HL-60 (cell line): ENCODE data around the gene MESD.

Source experiments
- DNase-seq, 2 experiments: peaks; one replicate each; pipeline ENCODE4 v3.0.0-alpha.2; 2010 to 2020; ENCODE audit warnings: low read depth in 1 of 2, low spot score in 1 of 2
- H3K27ac ChIP-seq: fragments of 250-450 bp; sonication (Bioruptor Pico); replicated peaks from 2 replicates; pipeline ENCODE4 v1.5.1; 2020; ENCODE audit warnings: mild to moderate bottlenecking, moderate library complexity
- H3K27me3 ChIP-seq: fragments of 250-450 bp; sonication (Bioruptor Pico); 2 replicates; pipeline ENCODE4 v1.5.1; 2021; ENCODE audit warnings: mild to moderate bottlenecking, moderate library complexity; ENCODE audit not compliant: insufficient read depth, poor library complexity, severe bottlenecking
- H3K4me3 ChIP-seq: replicated peaks from 2 replicates; pipeline ENCODE4 v1.5.1; 2011; ENCODE audit warnings: mild to moderate bottlenecking, control low read depth, low read length; ENCODE audit not compliant: insufficient read depth
- GABPA ChIP-seq: IDR thresholded peaks from 2 replicates; pipeline ENCODE4 v1.6.1; 2012; ENCODE audit warnings: low read depth
- POLR2AphosphoS5 ChIP-seq: IDR thresholded peaks from 2 replicates; pipeline ENCODE4 v1.6.1; 2012; ENCODE audit warnings: low read depth
- SPI1 ChIP-seq: IDR thresholded peaks from 2 replicates; pipeline ENCODE4 v1.6.1; 2012; ENCODE audit warnings: low read depth, mild to moderate bottlenecking, borderline replicate concordance
- TF ChIP-seq, protein P1 (sequence below): IDR thresholded peaks from 2 replicates; pipeline ENCODE4 v1.6.1; 2012; ENCODE audit warnings: low read depth; ENCODE audit not compliant: insufficient replicate concordance
- TF ChIP-seq, protein P2 (sequence below): IDR thresholded peaks from one replicate; pipeline ENCODE4 v1.5.1; 2011; ENCODE audit warnings: low read length, control low read depth, inconsistent platforms; ENCODE audit not compliant: insufficient read depth

MESD gene

DNA sequence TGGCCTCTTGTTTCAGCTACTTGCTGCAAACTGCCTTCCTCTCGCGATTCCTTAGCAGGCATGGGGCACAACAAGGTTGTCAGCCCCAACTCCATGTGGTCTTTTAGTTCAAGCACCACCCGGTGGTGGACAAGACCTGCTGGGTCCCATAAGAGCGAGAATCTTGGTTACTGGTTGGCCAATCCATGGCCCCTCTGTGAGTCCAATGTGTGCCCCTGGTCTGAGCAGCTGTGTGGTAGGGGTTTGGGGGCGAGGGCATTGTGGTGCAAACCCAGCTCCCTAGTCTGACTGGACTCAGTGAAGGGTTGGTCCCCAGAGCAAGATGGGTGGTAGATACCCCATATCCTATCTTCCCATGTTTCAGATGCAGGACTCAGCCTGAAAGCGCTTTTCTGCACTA, 48.8 kb downstream of the MESD start:
- DNase-seq = no peak
- H3K27me3 ChIP-seq = no peaks in the 10 kb centered on the region
- H3K4me3 ChIP-seq = no peak overlapping the region
- TF ChIP-seq, protein P1, sequence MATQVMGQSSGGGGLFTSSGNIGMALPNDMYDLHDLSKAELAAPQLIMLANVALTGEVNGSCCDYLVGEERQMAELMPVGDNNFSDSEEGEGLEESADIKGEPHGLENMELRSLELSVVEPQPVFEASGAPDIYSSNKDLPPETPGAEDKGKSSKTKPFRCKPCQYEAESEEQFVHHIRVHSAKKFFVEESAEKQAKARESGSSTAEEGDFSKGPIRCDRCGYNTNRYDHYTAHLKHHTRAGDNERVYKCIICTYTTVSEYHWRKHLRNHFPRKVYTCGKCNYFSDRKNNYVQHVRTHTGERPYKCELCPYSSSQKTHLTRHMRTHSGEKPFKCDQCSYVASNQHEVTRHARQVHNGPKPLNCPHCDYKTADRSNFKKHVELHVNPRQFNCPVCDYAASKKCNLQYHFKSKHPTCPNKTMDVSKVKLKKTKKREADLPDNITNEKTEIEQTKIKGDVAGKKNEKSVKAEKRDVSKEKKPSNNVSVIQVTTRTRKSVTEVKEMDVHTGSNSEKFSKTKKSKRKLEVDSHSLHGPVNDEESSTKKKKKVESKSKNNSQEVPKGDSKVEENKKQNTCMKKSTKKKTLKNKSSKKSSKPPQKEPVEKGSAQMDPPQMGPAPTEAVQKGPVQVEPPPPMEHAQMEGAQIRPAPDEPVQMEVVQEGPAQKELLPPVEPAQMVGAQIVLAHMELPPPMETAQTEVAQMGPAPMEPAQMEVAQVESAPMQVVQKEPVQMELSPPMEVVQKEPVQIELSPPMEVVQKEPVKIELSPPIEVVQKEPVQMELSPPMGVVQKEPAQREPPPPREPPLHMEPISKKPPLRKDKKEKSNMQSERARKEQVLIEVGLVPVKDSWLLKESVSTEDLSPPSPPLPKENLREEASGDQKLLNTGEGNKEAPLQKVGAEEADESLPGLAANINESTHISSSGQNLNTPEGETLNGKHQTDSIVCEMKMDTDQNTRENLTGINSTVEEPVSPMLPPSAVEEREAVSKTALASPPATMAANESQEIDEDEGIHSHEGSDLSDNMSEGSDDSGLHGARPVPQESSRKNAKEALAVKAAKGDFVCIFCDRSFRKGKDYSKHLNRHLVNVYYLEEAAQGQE = no peak
- no peak for TF ChIP-seq SPI1
- TF ChIP-seq GABPA = no peak
- TF ChIP-seq, protein P2, sequence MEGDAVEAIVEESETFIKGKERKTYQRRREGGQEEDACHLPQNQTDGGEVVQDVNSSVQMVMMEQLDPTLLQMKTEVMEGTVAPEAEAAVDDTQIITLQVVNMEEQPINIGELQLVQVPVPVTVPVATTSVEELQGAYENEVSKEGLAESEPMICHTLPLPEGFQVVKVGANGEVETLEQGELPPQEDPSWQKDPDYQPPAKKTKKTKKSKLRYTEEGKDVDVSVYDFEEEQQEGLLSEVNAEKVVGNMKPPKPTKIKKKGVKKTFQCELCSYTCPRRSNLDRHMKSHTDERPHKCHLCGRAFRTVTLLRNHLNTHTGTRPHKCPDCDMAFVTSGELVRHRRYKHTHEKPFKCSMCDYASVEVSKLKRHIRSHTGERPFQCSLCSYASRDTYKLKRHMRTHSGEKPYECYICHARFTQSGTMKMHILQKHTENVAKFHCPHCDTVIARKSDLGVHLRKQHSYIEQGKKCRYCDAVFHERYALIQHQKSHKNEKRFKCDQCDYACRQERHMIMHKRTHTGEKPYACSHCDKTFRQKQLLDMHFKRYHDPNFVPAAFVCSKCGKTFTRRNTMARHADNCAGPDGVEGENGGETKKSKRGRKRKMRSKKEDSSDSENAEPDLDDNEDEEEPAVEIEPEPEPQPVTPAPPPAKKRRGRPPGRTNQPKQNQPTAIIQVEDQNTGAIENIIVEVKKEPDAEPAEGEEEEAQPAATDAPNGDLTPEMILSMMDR = no peak
- TF ChIP-seq POLR2AphosphoS5 = no peak
- no peak overlapping the region for H3K27ac ChIP-seq

DNA sequence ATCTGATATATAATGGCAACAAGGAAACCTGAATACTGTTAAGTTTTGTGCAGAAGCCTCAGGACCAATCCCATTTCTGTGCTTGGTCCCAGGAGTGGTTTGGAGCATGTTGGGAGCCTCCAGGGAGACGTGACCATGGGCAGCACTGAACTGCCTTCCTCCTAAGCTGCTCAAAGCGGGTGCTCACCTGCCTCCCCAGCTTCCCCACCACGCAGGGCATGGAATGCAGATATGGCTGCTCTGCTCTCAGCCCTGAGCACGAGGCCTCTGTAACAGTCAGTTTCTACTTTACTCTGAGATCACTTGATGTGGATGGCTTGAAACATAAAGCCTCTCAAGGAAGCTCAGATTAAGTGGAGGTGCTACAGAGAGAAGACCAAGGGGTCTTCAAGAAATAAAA, 49.3 kb downstream of the MESD start:
- no peak for DNase-seq
- TF ChIP-seq POLR2AphosphoS5 = no peak
- TF ChIP-seq, protein P1 = no peak
- no peak for TF ChIP-seq SPI1
- no peak for TF ChIP-seq GABPA
- TF ChIP-seq, protein P2 = no peak
- H3K4me3 ChIP-seq = no peak overlapping the region
- no peak overlapping the region for H3K27ac ChIP-seq
- no peaks in the 10 kb centered on the region for H3K27me3 ChIP-seq

DNA sequence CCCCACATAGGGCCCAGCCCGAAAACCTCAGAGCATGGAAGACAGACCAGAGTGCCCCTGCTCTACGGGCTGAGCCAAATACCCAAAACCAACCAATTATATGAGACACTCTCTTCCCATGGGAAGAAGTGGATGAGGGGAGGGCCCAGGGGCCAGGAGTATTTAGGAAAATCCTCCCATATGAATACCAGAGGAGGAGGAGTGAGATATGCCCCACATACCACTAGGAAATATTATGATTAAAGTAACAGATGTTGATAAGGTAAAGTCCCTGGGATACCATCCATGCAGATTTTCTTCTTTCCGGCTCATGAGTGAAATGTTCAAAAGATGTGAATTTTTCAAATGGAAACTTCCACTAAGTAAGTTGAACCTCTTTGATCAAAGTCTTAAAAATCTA, 50.4 kb downstream of the MESD start:
- Histone ChIP-seq H3K27me3 (no peaks in the 10 kb centered on the region), H3K27ac (no peak overlapping the region), H3K4me3 (no peak overlapping the region)
- TF ChIP-seq, protein P2 = no peak
- TF ChIP-seq SPI1 (no peak), GABPA (no peak), POLR2AphosphoS5 (no peak)
- TF ChIP-seq, protein P1 = no peak
- DNase-seq = no peak
